HL-60 (cell line): ENCODE data around the gene RND1.
A peak's percentile ranks its signal among the peaks of the same experiment; 100 is the strongest.

ENCODE experiments used
- CTCF ChIP-seq: IDR thresholded peaks from one replicate; pipeline ENCODE4 v1.5.1; 2011; ENCODE audit warnings: low read length, control low read depth, inconsistent platforms; ENCODE audit not compliant: insufficient read depth
- GABPA ChIP-seq: IDR thresholded peaks from 2 replicates; pipeline ENCODE4 v1.6.1; 2012; ENCODE audit warnings: low read depth
- REST ChIP-seq: IDR thresholded peaks from 2 replicates; pipeline ENCODE4 v1.6.1; 2012; ENCODE audit warnings: low read depth; ENCODE audit not compliant: insufficient replicate concordance

DNA sequence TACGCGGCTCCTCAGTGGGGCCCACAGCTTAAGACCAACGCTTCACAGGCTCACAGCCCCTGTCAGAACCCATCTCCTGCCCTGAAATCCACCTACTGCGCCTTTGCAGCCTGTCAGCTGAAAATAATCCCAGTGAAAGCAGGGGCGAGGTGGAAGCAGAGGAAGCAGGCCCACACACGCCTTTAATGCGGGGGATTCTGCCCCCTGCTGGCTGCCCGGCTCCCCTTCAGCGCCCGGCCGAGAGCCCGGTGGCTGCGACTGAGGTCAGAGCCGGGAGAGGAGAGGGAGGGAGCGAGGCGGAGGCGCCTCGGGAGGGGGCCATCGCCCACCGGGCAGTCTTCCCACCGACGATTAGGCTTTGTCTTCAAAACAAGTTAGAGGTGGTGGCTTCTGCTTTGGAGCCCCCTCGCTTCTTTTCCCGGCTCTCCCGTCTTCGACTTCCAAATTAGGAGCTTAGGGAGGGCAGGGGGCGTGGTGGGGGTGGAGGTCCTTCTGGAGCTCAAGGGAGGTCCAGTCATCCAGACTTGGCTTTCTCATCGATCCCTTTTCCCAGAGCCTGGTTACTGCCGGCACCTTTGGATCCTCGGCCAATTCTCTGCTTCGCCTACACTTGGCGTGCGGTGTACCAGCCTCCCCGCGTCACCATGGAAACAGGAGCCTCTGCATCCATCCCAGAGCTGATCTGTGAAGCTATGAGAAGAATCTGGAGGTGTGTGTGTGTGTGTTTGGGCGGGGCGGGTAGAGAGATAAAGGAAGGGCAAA lies 25.2 kb upstream of the RND1 start:
- peak; percentile 62 for TF ChIP-seq CTCF
- no peak for TF ChIP-seq GABPA
- no peak for TF ChIP-seq REST
